HepG2 (cell line): ENCODE data around the gene RIPOR3. TPM values are rescaled to one million over a fixed set of nuclear protein-coding genes. Genes with fewer than 3 reads are reported as not detected.

Experiments
- ELF4 ChIP-seq: sonication (generic); formaldehyde crosslinking; IDR thresholded peaks from 2 replicates; pipeline ENCODE4 v1.5.0; 2020; ENCODE audit warnings: missing genetic modification reagents, mild to moderate bottlenecking, moderate library complexity, borderline replicate concordance
- FIP1L1 ChIP-seq: fragments of 200-400 bp; formaldehyde crosslinking; IDR thresholded peaks from 2 replicates; pipeline ENCODE4 v1.6.1; 2018; ENCODE audit warnings: low read depth, mild to moderate bottlenecking, low read length, moderate library complexity, borderline replicate concordance; ENCODE audit not compliant: insufficient read depth
- GABPB1 ChIP-seq: IDR thresholded peaks from 2 replicates; pipeline ENCODE4 v1.6.1; 2016; ENCODE audit warnings: mild to moderate bottlenecking, missing genetic modification reagents, moderate library complexity, missing compliant biosample characterization
- HCFC1 ChIP-seq: fragments of 150-350 bp; IDR thresholded peaks from 2 replicates; pipeline ENCODE4 v1.6.1; 2014; ENCODE audit warnings: low read depth, low read length
- KLF11 ChIP-seq: IDR thresholded peaks from 2 replicates; pipeline ENCODE4 v1.6.1; 2016; ENCODE audit warnings: missing compliant biosample characterization
- MBNL3 ChIP-seq: fragments of 250-450 bp; sonication (Bioruptor Pico); conservative IDR thresholded peaks from 2 replicates; pipeline ENCODE4 v1.8.0; 2022; ENCODE audit warnings: mild to moderate bottlenecking, inconsistent platforms
- MIER2 ChIP-seq: IDR thresholded peaks from 2 replicates; pipeline ENCODE4 v1.6.1; 2016; ENCODE audit warnings: missing biosample characterization, missing genetic modification reagents
- RFXANK ChIP-seq: IDR thresholded peaks from 2 replicates; pipeline ENCODE4 v1.6.1; 2016
- SMAD9 ChIP-seq: sonication (generic); formaldehyde crosslinking; IDR thresholded peaks from 2 replicates; pipeline ENCODE4 v1.5.1; 2020; ENCODE audit warnings: mild to moderate bottlenecking, missing genetic modification reagents
- TEAD2 ChIP-seq: sonication (generic); formaldehyde crosslinking; IDR thresholded peaks from 2 replicates; pipeline ENCODE4 v1.9.0; 2021; ENCODE audit warnings: missing genetic modification reagents
- ZBTB20 ChIP-seq: sonication (generic); formaldehyde crosslinking; IDR thresholded peaks from 2 replicates; pipeline ENCODE4 v1.8.1; 2023; ENCODE audit warnings: missing genetic modification reagents, low read depth, mild to moderate bottlenecking, borderline replicate concordance
- ZKSCAN1 ChIP-seq: fragments of 150-350 bp; IDR thresholded peaks from 2 replicates; pipeline ENCODE4 v1.6.1; 2014; ENCODE audit warnings: low read length
- ZNF274 ChIP-seq: sonication (generic); formaldehyde crosslinking; IDR thresholded peaks from 2 replicates; pipeline ENCODE4 v1.5.1; 2020; ENCODE audit warnings: mild to moderate bottlenecking, missing genetic modification reagents
- ZNF296 ChIP-seq: sonication (generic); formaldehyde crosslinking; conservative IDR thresholded peaks from 2 replicates; pipeline ENCODE4 v1.5.0; 2020; ENCODE audit warnings: mild to moderate bottlenecking, missing genetic modification reagents
- ZNF329 ChIP-seq: sonication (generic); formaldehyde crosslinking; IDR thresholded peaks from 2 replicates; pipeline ENCODE4 v1.9.0; 2021; ENCODE audit warnings: low read depth, mild to moderate bottlenecking, missing genetic modification reagents
- ZNF614 ChIP-seq: IDR thresholded peaks from 2 replicates; pipeline ENCODE4 v1.6.1; 2018; ENCODE audit warnings: missing biosample characterization, missing genetic modification reagents, inconsistent platforms, borderline replicate concordance
- polyA plus RNA-seq, 8 experiments: library from polyadenylated mRNA; depleted of rRNA in 3 of 8; stranded (reverse) in 7 of 8; unstranded in 1 of 8; fragments of >200 nt; fragmentation: Illumina TruSeq in 4 of 8; extraction: Trizol in 4 of 8; gene quantifications; 2 replicates each; pipeline versions ENCODE4 v1.2.1 to v1.2.3, GENCODE V29; 2011 to 2016; ENCODE audit warnings: low read depth in 4 of 8, missing spikeins in 1 of 8, mixed read lengths in 1 of 8; ENCODE audit not compliant: insufficient read depth in 1 of 8
- total RNA-seq, 5 experiments: library from RNA; depleted of rRNA; stranded (reverse); fragments of >200 nt; fragmentation: Illumina TruSeq; extraction: Trizol; gene quantifications; 2 replicates each; pipeline ENCODE4 v1.2.3, GENCODE V29; 2016; ENCODE audit warnings: low read depth in 1 of 5
- TF ChIP-seq, protein P1 (sequence below): sonication (generic); formaldehyde crosslinking; IDR thresholded peaks from 2 replicates; pipeline ENCODE4 v1.5.0; 2020; ENCODE audit warnings: mild to moderate bottlenecking, missing genetic modification reagents, moderate library complexity
- TF ChIP-seq, protein P2 (sequence below): sonication (generic); formaldehyde crosslinking; IDR thresholded peaks from one replicate; pipeline ENCODE4 v1.5.1; 2020; ENCODE audit warnings: mild to moderate bottlenecking, missing genetic modification reagents; ENCODE audit errors: not compliant biosample characterization
- TF ChIP-seq, protein P3 (sequence below): sonication (generic); formaldehyde crosslinking; IDR thresholded peaks from 2 replicates; pipeline ENCODE4 v1.8.1; 2023; ENCODE audit warnings: missing genetic modification reagents, inconsistent platforms, borderline replicate concordance

RIPOR3 gene
- total and polyA plus RNA-seq, 2 of the 13 experiments (the other 11 are each of a cell fraction or from before 2014, with no cell fraction given) = 0.18 TPM; not detected in 1

DNA sequence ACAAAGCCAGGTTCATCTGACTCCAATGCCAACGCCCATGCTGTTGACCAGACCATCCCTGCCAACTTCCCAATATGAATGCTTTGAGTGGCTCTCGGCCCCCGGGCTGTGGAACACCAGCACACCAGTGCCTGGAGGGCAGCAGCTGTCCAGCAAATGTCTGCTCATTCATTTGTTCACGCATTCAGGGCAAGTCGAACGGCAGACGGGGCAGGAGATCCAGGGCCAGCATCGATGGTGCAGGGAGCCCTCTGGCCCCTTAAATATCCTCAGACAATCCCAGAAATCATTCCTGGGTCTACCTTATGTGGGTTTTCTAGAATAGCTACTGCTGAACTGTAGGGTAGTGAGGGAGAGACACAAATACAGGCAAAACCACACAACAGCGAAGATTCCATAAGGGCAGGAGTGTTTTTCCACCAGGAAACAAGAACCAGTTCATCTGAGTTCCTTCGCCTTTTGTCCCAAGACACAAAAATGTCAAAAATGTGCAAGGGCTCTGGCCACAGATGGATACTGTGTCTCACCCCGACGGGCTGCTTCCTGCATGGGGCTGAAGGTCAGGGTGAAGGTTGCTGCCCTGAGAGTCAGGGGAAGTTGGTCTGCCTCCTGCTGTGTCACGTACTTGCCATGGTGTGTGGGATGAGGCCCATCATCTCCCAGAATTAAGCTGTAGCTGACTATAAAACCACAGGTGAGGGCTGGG lies 15.5 kb downstream of the RIPOR3 start (continued):
- no peak for TF ChIP-seq SMAD9
- TF ChIP-seq TEAD2 (CRISPR knock-in tag) = no peak
- no peak for TF ChIP-seq ZNF329 (CRISPR knock-in tag)
- no peak for TF ChIP-seq MBNL3 (CRISPR knock-in tag)
- TF ChIP-seq MIER2 (CRISPR knock-in tag) = 0 out of 2 replicates have a peak, but pooled peaks have one; percentile 54
- TF ChIP-seq ZNF274 (CRISPR knock-in tag) = peak; percentile 93
- TF ChIP-seq, protein P1, sequence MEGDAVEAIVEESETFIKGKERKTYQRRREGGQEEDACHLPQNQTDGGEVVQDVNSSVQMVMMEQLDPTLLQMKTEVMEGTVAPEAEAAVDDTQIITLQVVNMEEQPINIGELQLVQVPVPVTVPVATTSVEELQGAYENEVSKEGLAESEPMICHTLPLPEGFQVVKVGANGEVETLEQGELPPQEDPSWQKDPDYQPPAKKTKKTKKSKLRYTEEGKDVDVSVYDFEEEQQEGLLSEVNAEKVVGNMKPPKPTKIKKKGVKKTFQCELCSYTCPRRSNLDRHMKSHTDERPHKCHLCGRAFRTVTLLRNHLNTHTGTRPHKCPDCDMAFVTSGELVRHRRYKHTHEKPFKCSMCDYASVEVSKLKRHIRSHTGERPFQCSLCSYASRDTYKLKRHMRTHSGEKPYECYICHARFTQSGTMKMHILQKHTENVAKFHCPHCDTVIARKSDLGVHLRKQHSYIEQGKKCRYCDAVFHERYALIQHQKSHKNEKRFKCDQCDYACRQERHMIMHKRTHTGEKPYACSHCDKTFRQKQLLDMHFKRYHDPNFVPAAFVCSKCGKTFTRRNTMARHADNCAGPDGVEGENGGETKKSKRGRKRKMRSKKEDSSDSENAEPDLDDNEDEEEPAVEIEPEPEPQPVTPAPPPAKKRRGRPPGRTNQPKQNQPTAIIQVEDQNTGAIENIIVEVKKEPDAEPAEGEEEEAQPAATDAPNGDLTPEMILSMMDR (CRISPR knock-in tag) = no peak
- TF ChIP-seq ZKSCAN1 = no peak
- no peak for TF ChIP-seq KLF11 (CRISPR knock-in tag)
- TF ChIP-seq ZBTB20 (CRISPR knock-in tag) = peak; percentile 90
- no peak for TF ChIP-seq ZNF296
- TF ChIP-seq, protein P2, sequence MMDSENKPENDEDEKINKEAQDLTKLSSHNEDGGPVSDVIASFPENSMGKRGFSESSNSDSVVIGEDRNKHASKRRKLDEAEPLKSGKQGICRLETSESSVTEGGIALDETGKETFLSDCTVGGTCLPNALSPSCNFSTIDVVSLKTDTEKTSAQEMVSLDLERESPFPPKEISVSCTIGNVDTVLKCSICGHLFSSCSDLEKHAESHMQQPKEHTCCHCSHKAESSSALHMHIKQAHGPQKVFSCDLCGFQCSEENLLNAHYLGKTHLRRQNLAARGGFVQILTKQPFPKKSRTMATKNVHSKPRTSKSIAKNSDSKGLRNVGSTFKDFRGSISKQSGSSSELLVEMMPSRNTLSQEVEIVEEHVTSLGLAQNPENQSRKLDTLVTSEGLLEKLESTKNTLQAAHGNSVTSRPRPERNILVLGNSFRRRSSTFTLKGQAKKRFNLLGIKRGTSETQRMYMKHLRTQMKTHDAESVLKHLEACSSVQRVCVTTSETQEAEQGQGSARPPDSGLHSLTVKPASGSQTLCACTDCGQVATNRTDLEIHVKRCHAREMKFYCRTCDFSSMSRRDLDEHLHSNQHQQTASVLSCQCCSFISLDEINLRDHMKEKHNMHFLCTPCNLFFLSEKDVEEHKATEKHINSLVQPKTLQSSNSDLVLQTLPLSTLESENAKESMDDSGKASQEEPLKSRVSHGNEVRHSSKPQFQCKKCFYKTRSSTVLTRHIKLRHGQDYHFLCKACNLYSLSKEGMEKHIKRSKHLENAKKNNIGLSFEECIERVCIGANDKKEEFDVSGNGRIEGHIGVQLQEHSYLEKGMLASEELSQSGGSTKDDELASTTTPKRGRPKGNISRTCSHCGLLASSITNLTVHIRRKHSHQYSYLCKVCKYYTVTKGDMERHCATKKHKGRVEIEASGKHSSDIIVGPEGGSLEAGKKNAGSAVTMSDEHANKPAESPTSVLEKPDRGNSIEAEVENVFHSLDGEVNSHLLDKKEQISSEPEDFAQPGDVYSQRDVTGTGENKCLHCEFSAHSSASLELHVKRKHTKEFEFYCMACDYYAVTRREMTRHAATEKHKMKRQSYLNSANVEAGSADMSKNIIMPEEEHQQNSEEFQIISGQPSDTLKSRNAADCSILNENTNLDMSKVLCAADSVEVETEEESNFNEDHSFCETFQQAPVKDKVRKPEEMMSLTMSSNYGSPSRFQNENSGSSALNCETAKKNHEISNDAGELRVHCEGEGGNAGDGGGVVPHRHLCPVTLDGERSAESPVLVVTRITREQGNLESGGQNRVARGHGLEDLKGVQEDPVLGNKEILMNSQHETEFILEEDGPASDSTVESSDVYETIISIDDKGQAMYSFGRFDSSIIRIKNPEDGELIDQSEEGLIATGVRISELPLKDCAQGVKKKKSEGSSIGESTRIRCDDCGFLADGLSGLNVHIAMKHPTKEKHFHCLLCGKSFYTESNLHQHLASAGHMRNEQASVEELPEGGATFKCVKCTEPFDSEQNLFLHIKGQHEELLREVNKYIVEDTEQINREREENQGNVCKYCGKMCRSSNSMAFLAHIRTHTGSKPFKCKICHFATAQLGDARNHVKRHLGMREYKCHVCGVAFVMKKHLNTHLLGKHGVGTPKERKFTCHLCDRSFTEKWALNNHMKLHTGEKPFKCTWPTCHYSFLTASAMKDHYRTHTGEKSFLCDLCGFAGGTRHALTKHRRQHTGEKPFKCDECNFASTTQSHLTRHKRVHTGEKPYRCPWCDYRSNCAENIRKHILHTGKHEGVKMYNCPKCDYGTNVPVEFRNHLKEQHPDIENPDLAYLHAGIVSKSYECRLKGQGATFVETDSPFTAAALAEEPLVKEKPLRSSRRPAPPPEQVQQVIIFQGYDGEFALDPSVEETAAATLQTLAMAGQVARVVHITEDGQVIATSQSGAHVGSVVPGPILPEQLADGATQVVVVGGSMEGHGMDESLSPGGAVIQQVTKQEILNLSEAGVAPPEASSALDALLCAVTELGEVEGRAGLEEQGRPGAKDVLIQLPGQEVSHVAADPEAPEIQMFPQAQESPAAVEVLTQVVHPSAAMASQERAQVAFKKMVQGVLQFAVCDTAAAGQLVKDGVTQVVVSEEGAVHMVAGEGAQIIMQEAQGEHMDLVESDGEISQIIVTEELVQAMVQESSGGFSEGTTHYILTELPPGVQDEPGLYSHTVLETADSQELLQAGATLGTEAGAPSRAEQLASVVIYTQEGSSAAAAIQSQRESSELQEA (CRISPR knock-in tag) = peak; percentile 54
- no peak for TF ChIP-seq FIP1L1
- TF ChIP-seq RFXANK = no peak
- TF ChIP-seq, protein P3, sequence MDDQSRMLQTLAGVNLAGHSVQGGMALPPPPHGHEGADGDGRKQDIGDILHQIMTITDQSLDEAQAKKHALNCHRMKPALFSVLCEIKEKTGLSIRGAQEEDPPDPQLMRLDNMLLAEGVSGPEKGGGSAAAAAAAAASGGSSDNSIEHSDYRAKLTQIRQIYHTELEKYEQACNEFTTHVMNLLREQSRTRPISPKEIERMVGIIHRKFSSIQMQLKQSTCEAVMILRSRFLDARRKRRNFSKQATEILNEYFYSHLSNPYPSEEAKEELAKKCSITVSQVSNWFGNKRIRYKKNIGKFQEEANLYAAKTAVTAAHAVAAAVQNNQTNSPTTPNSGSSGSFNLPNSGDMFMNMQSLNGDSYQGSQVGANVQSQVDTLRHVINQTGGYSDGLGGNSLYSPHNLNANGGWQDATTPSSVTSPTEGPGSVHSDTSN = no peak
- TF ChIP-seq HCFC1 = no peak
- TF ChIP-seq ELF4 (CRISPR knock-in tag) = no peak
- TF ChIP-seq GABPB1 (CRISPR knock-in tag) = peak; percentile 34; the same call in 1 of the 2 replicates
- TF ChIP-seq ZNF614 = peak; percentile 92; the same call in 1 of the 2 replicates
